Esophagus muscularis mucosa (tissue), 3 donors: Measurements from ENCODE around the gene ASF1B.

Experiments
- CTCF ChIP-seq, 3 experiments: fragments of 200-600 bp in 2 of 3; fragments of 450-650 bp in 1 of 3; sonication (generic) in 2 of 3; IDR thresholded peaks; one replicate each; pipeline ENCODE4 v1.5.1; 2017 to 2019; ENCODE audit warnings: antibody characterized with exemption in 3 of 3, mild to moderate bottlenecking in 2 of 3, moderate library complexity in 1 of 3
- POLR2A ChIP-seq: fragments of 450-650 bp; IDR thresholded peaks from one replicate; pipeline ENCODE4 v1.6.1; 2017; ENCODE audit warnings: antibody characterized with exemption, moderate library complexity, mild to moderate bottlenecking, low read depth
- POLR2AphosphoS5 ChIP-seq, 2 donors: sonication (generic); formaldehyde crosslinking; IDR thresholded peaks; one replicate each; pipeline ENCODE4 v1.6.1; 2017; ENCODE audit warnings: antibody characterized with exemption in 2 of 2

DNA sequence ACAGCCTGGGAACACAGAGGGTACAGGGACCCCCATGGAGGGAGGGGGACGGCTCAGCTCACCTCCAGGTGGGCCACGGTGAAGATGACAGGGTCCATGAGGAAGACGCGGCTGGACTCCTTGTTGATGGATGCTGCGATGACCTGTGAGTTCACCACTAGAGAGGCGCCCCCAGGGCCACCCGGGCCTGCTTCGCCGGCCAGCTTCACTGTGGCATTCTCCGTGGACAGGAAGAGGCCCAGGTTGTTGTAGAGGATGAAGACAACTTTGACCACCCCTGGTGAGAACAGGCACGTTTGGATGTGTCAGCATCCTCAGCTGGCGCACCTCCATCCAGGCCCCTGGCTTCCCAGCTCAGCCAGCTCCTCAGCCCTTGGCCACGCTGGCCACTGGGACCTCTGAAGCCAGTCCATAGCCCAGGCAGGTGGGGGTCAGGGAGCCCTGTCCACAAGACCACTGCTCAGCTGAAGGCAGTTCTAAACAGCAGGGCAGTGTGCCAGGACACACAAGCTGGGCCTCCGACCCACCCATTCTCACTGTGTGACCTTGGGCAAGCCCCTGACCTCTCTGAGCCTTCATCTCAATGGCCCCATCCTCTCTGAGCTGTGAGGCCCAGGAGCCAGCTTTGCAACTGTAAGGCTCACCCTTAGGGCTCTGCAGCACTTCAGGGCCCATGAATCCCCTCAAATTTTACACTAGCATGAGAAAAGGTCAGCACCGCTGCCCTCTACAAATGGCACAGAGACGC, 22.1 kb upstream of the ASF1B start:
- TF ChIP-seq POLR2A (no peak), CTCF (IDR thresholded peaks at IDR 0.05) (no peak), POLR2AphosphoS5 (IDR thresholded peaks at IDR 0.05) (no peak)
